ENCODE data around the gene TBC1D5.
"Not testable (repeated sequence)": the region's sequence is repeated elsewhere in the genome, so short reads cannot be mapped to it uniquely, and the experiment has no call there.

TBC1D5 gene

GRCh38 chr3:17577796-17578520 is 164.5 kb downstream of the TBC1D5 start:
- no peak overlapping the region for H3K4me3 ChIP-seq (ENCODE audit: low read length)
- DNase-seq (ENCODE audit: low read depth, low spot score): no peak

- no peak overlapping the region for H3K4me3 ChIP-seq (ENCODE audit: low read length)
- no peak for DNase-seq (ENCODE audit: low read depth, low spot score)
Measured at GRCh38 chr3:17573396-17573795, 169.0 kb downstream of the TBC1D5 start.

GRCh38 chr3:17571686-17572085 is 170.7 kb downstream of the TBC1D5 start:
- no peak for DNase-seq (ENCODE audit: low read depth, low spot score)

GRCh38 chr3:17562845-17563244 is 179.6 kb downstream of the TBC1D5 start:
- no peak overlapping the region for H3K4me3 ChIP-seq (ENCODE audit: low read length)
- no peak for DNase-seq (ENCODE audit: low read depth, low spot score)

More at GRCh38 chr3:17571686-17572085, 170.7 kb downstream of the TBC1D5 start:
- no peak overlapping the region for H3K4me3 ChIP-seq (ENCODE audit: low read length)

GRCh38 chr3:17558565-17558964 is 183.9 kb downstream of the TBC1D5 start:
- no peak overlapping the region for H3K4me3 ChIP-seq (ENCODE audit: low read length)
- no peak for DNase-seq (ENCODE audit: low read depth, low spot score)

- no peak for DNase-seq (ENCODE audit: low read depth, low spot score)
- H3K4me3 ChIP-seq (ENCODE audit: low read length): no peak overlapping the region
Measured at GRCh38 chr3:17557749-17558463, 184.5 kb downstream of the TBC1D5 start.

- H3K4me3 ChIP-seq (ENCODE audit: low read length): no peak overlapping the region
- DNase-seq (ENCODE audit: low read depth, low spot score): no peak
Measured at GRCh38 chr3:17555525-17555924, 186.9 kb downstream of the TBC1D5 start.

GRCh38 chr3:17554078-17554477 is 188.4 kb downstream of the TBC1D5 start:
- no peak for DNase-seq (ENCODE audit: low read depth, low spot score)
- no peak overlapping the region for H3K4me3 ChIP-seq (ENCODE audit: low read length)

- DNase-seq (ENCODE audit: low read depth, low spot score): no peak
- H3K4me3 ChIP-seq (ENCODE audit: low read length): no peak overlapping the region
Measured at GRCh38 chr3:17553080-17553479, 189.4 kb downstream of the TBC1D5 start.

- no peak for DNase-seq (ENCODE audit: low read depth, low spot score)
- H3K4me3 ChIP-seq (ENCODE audit: low read length): no peak overlapping the region
Measured at GRCh38 chr3:17552351-17552750, 190.1 kb downstream of the TBC1D5 start.

GRCh38 chr3:17551895-17552294 is 190.5 kb downstream of the TBC1D5 start:
- DNase-seq (ENCODE audit: low read depth, low spot score): no peak

GRCh38 chr3:17551333-17551732 is 191.1 kb downstream of the TBC1D5 start:
- no peak overlapping the region for H3K4me3 ChIP-seq (ENCODE audit: low read length)
- DNase-seq (ENCODE audit: low read depth, low spot score): no peak

More at GRCh38 chr3:17551895-17552294, 190.5 kb downstream of the TBC1D5 start:
- no peak overlapping the region for H3K4me3 ChIP-seq (ENCODE audit: low read length)

GRCh38 chr3:17550624-17551023 is 191.8 kb downstream of the TBC1D5 start:
- H3K4me3 ChIP-seq (ENCODE audit: low read length): no peak overlapping the region
- DNase-seq (ENCODE audit: low read depth, low spot score): no peak

GRCh38 chr3:17546500-17547255 is 195.8 kb downstream of the TBC1D5 start:
- H3K4me3 ChIP-seq (ENCODE audit: low read length): no peak overlapping the region
- DNase-seq (ENCODE audit: low read depth, low spot score): no peak

- DNase-seq (ENCODE audit: low read depth, low spot score): no peak
- H3K4me3 ChIP-seq (ENCODE audit: low read length): no peak overlapping the region
Measured at GRCh38 chr3:17544632-17545031, 197.8 kb downstream of the TBC1D5 start.

- no peak overlapping the region for H3K4me3 ChIP-seq (ENCODE audit: low read length)
- no peak for DNase-seq (ENCODE audit: low read depth, low spot score)
Measured at GRCh38 chr3:17542591-17542990, 199.8 kb downstream of the TBC1D5 start.

GRCh38 chr3:17539436-17539835 is 203.0 kb downstream of the TBC1D5 start:
- no peak for DNase-seq (ENCODE audit: low read depth, low spot score)
- H3K4me3 ChIP-seq (ENCODE audit: low read length): no peak overlapping the region

GRCh38 chr3:17535274-17535673 is 207.2 kb downstream of the TBC1D5 start:
- no peak overlapping the region for H3K4me3 ChIP-seq (ENCODE audit: low read length)
- DNase-seq (ENCODE audit: low read depth, low spot score): no peak

GRCh38 chr3:17532446-17532845 is 210.0 kb downstream of the TBC1D5 start:
- H3K4me3 ChIP-seq (ENCODE audit: low read length); DNase-seq (ENCODE audit: low read depth, low spot score): not testable (repeated sequence)

GRCh38 chr3:17529677-17530076 is 212.8 kb downstream of the TBC1D5 start:
- no peak overlapping the region for H3K4me3 ChIP-seq (ENCODE audit: low read length)
- DNase-seq (ENCODE audit: low read depth, low spot score): no peak

All from Jurkat, Clone E6-1 (cell line).